GM06990 (cell line): ENCODE measurements around the gene KCNA10.
A peak's percentile ranks its signal among the peaks of the same experiment; 100 is the strongest.
"Not testable (repeated sequence)": the region's sequence is repeated elsewhere in the genome, so short reads cannot be mapped to it uniquely, and the experiment has no call there.

Source experiments
- DNase-seq: peaks from one replicate; pipeline ENCODE4 v3.0.0-alpha.2; 2011; ENCODE audit not compliant: insufficient read length; ENCODE audit errors: extremely low read depth
- H3K27me3 ChIP-seq: replicated peaks from 2 replicates; pipeline ENCODE4 v1.6.0; 2011; ENCODE audit warnings: low read length; ENCODE audit not compliant: control insufficient read depth, insufficient read depth
- H3K36me3 ChIP-seq: 2 replicates; pipeline ENCODE4 v1.5.1; 2011; ENCODE audit warnings: low read length; ENCODE audit not compliant: control insufficient read depth, insufficient read depth
- H3K4me3 ChIP-seq: replicated peaks from 2 replicates; pipeline ENCODE4 v1.5.1; 2011; ENCODE audit warnings: low read depth, mild to moderate bottlenecking, control low read depth, low read length
- TF ChIP-seq, protein P1 (sequence below): IDR thresholded peaks from 2 replicates; pipeline ENCODE4 v1.5.1; 2011; ENCODE audit warnings: low read length, control low read depth, mild to moderate bottlenecking, inconsistent platforms; ENCODE audit not compliant: insufficient read depth, poor library complexity, severe bottlenecking

The KCNA10 gene

GRCh38 chr1:110515041-110515440 lies 3.9 kb downstream of the KCNA10 start:
- Histone ChIP-seq H3K36me3 (no peaks in the 10 kb centered on the region), H3K27me3 (no peaks in the 10 kb centered on the region; the same call in 1 of the 2 replicates), H3K4me3 (no peak overlapping the region)
- TF ChIP-seq, protein P1, sequence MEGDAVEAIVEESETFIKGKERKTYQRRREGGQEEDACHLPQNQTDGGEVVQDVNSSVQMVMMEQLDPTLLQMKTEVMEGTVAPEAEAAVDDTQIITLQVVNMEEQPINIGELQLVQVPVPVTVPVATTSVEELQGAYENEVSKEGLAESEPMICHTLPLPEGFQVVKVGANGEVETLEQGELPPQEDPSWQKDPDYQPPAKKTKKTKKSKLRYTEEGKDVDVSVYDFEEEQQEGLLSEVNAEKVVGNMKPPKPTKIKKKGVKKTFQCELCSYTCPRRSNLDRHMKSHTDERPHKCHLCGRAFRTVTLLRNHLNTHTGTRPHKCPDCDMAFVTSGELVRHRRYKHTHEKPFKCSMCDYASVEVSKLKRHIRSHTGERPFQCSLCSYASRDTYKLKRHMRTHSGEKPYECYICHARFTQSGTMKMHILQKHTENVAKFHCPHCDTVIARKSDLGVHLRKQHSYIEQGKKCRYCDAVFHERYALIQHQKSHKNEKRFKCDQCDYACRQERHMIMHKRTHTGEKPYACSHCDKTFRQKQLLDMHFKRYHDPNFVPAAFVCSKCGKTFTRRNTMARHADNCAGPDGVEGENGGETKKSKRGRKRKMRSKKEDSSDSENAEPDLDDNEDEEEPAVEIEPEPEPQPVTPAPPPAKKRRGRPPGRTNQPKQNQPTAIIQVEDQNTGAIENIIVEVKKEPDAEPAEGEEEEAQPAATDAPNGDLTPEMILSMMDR: no peak
- no peak for DNase-seq

GRCh38 chr1:110513511-110513910 lies 5.5 kb downstream of the KCNA10 start:
- no peak for DNase-seq
- TF ChIP-seq, protein P1: no peak

DNA sequence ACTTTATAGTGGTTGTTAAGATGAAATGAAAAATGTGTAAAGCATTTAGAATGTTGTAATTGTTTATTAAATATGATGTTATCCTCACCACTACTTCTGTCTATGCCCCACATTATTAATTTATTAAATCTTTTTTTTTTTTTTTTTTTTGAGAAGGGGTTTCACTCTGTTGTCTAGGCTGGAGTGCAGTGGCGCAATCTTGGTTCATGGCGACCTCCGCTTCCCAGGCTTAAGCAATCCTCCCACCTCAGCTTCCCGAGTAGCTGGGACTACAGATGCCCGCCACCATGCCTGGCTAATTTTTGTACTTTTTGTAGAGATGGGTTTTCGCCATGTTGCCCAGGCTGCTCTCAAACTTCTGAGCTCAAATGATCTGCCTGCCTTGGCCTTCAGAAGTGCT lies 7.5 kb downstream of the KCNA10 start:
- TF ChIP-seq, protein P1: no peak
- Histone ChIP-seq H3K36me3 (no peaks in the 10 kb centered on the region), H3K4me3 (no peak overlapping the region), H3K27me3 (no peaks in the 10 kb centered on the region)
- DNase-seq: no peak

More at GRCh38 chr1:110513511-110513910, 5.5 kb downstream of the KCNA10 start:
- Histone ChIP-seq H3K27me3 (no peaks in the 10 kb centered on the region; the same call in 1 of the 2 replicates), H3K36me3 (no peaks in the 10 kb centered on the region), H3K4me3 (no peak overlapping the region)

DNA sequence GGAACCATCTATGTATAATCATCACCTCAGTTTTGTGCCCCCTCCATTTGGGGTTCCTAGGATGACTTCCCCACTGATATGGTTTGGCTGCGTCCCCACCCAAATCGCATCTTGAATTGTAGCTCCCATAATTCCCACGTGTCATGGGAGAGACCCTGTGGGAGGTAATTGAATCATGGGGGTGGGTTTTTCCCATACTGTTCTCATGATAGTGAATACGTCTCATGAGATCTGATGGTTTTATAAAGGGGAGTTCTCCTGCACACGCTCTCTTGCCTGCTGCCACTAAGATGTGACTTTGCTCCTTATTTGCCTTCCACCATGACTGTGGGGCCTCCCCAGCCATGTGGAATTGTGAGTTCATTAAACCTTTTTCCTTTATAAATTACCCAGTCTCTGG lies 8.1 kb downstream of the KCNA10 start:
- not testable (repeated sequence) for DNase-seq, H3K4me3 ChIP-seq, H3K36me3 ChIP-seq, H3K27me3 ChIP-seq

DNA sequence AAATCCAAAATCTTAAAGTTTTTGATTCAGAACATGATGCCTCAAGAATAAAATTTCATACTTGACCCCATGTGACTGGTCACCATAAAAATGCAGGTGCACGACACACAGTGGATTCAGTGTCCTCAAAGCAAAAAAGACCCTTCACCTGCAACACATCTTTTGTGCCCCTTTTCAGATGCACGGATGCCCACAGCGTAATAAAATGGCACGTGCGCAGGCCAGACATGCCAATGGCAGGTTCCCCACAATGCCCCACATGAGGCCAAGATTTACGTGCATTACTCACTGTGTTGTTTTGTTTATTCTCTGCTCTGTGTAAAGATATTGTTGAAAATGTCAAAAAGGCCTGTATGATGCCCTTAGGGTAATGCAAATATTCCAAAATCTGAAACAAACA lies 9.3 kb downstream of the KCNA10 start:
- H3K27me3 ChIP-seq: no peaks in the 10 kb centered on the region
- TF ChIP-seq, protein P1: no peak
- H3K4me3 ChIP-seq: no peak overlapping the region
- no peak for DNase-seq
- no peaks in the 10 kb centered on the region for H3K36me3 ChIP-seq

DNA sequence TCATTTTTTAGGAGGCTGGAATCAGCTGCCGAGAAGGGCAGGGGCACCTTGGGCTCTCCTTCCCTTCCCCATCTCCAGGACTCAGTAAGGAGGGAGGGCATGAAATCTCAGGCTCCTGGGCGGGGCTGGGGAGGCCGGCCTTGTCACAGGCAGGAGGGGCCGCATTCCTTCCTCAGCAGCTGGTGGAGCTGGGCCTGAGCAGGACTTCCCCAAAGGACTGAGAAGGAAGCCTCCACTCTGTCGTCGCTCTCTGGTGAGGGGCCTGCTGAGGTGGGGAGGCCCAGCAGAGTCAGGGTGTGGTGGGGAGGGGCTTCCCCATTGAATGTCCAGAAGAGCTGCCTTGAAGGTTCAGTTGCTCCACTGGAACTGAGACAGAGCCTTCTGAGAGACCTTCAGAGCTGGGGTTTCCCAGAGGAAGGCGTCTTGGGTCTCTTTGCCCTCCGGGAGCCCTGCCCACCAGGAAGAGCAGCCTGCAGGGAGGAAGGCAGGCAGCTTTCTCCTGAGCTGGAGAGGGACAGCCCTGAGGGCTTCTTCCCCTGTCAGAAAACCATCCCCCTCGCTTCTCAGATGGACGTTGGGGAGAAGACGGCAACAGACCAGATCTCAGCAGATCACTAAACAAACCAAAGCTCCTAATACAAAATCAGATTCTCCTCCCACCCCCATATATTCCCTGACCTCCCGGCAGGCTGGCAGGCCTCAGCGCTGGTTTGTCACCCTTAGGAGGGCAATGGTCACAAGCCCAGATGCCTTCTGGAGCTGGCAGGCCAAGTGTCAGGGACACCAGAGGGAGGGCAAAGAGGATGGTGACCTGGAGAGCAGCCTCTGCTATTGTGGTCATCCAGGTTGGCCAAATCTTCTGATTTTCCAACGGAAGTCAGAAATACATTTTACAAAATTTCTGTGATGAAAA lies 10.7 kb downstream of the KCNA10 start:
- peak; percentile 29 for DNase-seq
- TF ChIP-seq, protein P1: no peak
- no peaks in the 10 kb centered on the region for H3K36me3 ChIP-seq
- H3K27me3 ChIP-seq: no peaks in the 10 kb centered on the region
- H3K4me3 ChIP-seq: no peak overlapping the region
